Prostate gland (tissue), 2 donors: Measurements from ENCODE around the gene MYLK.

Experiments
- POLR2A ChIP-seq: fragments of 450-650 bp; IDR thresholded peaks from one replicate; pipeline ENCODE4 v1.6.1; 2016; ENCODE audit warnings: antibody characterized with exemption, mild to moderate bottlenecking
- POLR2AphosphoS5 ChIP-seq: sonication (generic); formaldehyde crosslinking; IDR thresholded peaks from one replicate; pipeline ENCODE4 v1.6.1; 2017; ENCODE audit warnings: antibody characterized with exemption
- TF ChIP-seq, protein P1 (sequence below), 4 experiments: fragments of 200-600 bp in 2 of 4; fragments of 450-650 bp in 2 of 4; sonication (generic) in 2 of 4; IDR thresholded peaks; 1 replicate in 3 of 4; 2 replicates in 1 of 4; pipeline ENCODE4 v1.5.1; 2016 to 2019; ENCODE audit warnings: antibody characterized with exemption in 4 of 4, mild to moderate bottlenecking in 2 of 4, moderate library complexity in 2 of 4

DNA sequence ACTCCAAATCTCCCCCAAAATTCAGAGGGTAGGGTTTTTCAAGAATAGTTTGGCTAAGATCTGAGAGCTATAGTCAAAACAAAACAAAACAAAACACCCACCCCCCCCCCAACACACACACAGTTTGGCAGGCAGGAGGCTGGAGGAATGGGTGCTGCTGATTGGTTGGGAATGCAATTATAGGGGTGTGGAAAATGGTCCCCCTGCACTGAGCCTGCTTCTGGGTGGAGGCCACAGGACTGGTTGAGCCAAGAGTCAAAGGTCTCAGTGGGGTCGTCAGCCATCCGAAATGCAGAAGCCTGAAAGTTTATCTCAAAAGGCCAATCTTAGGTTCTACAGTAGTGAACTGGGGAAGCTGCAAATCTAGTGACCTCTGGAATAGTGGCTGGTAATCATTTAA, 296.7 kb downstream of the MYLK start:
- TF ChIP-seq POLR2AphosphoS5 = no peak
- TF ChIP-seq, protein P1, sequence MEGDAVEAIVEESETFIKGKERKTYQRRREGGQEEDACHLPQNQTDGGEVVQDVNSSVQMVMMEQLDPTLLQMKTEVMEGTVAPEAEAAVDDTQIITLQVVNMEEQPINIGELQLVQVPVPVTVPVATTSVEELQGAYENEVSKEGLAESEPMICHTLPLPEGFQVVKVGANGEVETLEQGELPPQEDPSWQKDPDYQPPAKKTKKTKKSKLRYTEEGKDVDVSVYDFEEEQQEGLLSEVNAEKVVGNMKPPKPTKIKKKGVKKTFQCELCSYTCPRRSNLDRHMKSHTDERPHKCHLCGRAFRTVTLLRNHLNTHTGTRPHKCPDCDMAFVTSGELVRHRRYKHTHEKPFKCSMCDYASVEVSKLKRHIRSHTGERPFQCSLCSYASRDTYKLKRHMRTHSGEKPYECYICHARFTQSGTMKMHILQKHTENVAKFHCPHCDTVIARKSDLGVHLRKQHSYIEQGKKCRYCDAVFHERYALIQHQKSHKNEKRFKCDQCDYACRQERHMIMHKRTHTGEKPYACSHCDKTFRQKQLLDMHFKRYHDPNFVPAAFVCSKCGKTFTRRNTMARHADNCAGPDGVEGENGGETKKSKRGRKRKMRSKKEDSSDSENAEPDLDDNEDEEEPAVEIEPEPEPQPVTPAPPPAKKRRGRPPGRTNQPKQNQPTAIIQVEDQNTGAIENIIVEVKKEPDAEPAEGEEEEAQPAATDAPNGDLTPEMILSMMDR (IDR thresholded peaks at IDR 0.05) = no peak
- TF ChIP-seq POLR2A = no peak
